OCI-LY3 (cell line): ENCODE measurements around the gene ABI1.

Experiments
- CTCF ChIP-seq: fragments of 200-600, 300-600 bp; sonication (generic); IDR thresholded peaks from 2 replicates; pipeline ENCODE4 v1.5.1; 2014; ENCODE audit warnings: antibody characterized with exemption, low read length, low read depth
- EZH2phosphoT487 ChIP-seq: fragments of 200-600 bp; shearing (Covaris generic); IDR thresholded peaks from 2 replicates; pipeline ENCODE4 v1.6.1; 2018; ENCODE audit warnings: antibody characterized with exemption, mixed run types, low read depth

- no peak for TF ChIP-seq CTCF
- no peak for TF ChIP-seq EZH2phosphoT487
Observed at GRCh38 chr10:26700884-26701630, 159.7 kb downstream of the ABI1 start.
